ENCODE results near the gene SIPA1. TPM values are rescaled to one million over a fixed set of nuclear protein-coding genes. Genes with fewer than 3 reads are reported as not detected.

SIPA1 gene
- total and polyA plus RNA-seq, 9 of the 15 experiments (the other 6 are each of a cell fraction or from before 2014, with no cell fraction given): 0.25 to 85.8 (median 16.8) TPM

GRCh38 chr11:65660038-65660437 lies 22.1 kb downstream of the SIPA1 start:
- Histone ChIP-seq H3K9ac (ENCODE audit: insufficient read depth in 1 of 2, low read depth in 2 of 2, low read length in 2 of 2) (0 out of 4 replicates have a peak overlapping the region, but pooled peaks of 1 of the 2 experiments have one; percentile 3), H3K4me1 (replicated peaks in 1 of 2; ENCODE audit: control insufficient read depth in 2 of 2, insufficient read depth in 2 of 2, low read length in 2 of 2) (peaks cover 7 to 20% of the 10 kb centered on the region in 2 experiments; a peak in 4 of 5 replicates), H4K20me1 (replicated peaks; ENCODE audit: control insufficient read depth, insufficient read depth, low read length) (0 out of 2 replicates have a peak, but pooled peaks cover 4% of the 10 kb centered on the region), H3K9me3 (replicated peaks; ENCODE audit: control insufficient read depth, insufficient read depth, low read depth, low read length) (no peaks in the 10 kb centered on the region), H3K4me2 (ENCODE audit: insufficient read depth, low read length) (no peak overlapping the region), H3K27ac (ENCODE audit: extremely low read depth, low read depth, low read length) (no peak overlapping the region), H3K79me2 (ENCODE audit: control insufficient read depth, insufficient read depth, low read length) (peaks cover 25% of the 10 kb centered on the region), H2AFZ (ENCODE audit: low read depth, low read length) (no peak overlapping the region), H3K4me3 (no peak overlapping the region), H3K36me3 (ENCODE audit: control insufficient read depth, insufficient read depth, low read length) (peaks cover 64% of the 10 kb centered on the region), H3K27me3 (ENCODE audit: control insufficient read depth in 2 of 2, insufficient read depth in 2 of 2, low read length in 2 of 2) (no peaks in the 10 kb centered on the region), H3K9me1 (ENCODE audit: control insufficient read depth, insufficient read depth, low read length) (peaks cover 5% of the 10 kb centered on the region)
- WGBS (ENCODE audit: insufficient coverage, low coverage, missing lambda C conversion rate): 92% methylated on average over 8 of the region's 9 CpGs
- FAIRE-seq: no peak
- no TSS peak for BruUV-seq (replicated peaks)
- ChIA-PET CTCF (ENCODE audit: low intra/inter-chr PET ratio) (no interaction called here), POLR2A (interaction anchor here (0.6 kb wide), 1 partner anchor 242 kb away, joined by 5 read pairs; no protein-coding TSS in a partner anchor)
- intact Hi-C loops (cut with micrococcal nuclease) (no loop called here), in situ Hi-C loops (cut with MboI) (no loop called here)
- TF ChIP-seq ZNF551 (CRISPR knock-in tag; IDR thresholded peaks at IDR 0.05): no peak
- no peak for TF ChIP-seq ZNF76 (CRISPR knock-in tag; IDR thresholded peaks at IDR 0.05; ENCODE audit: borderline replicate concordance)
- TF ChIP-seq RNF2 (IDR thresholded peaks at IDR 0.05): no peak
- no peak for TF ChIP-seq ZNF263 (CRISPR knock-in tag; IDR thresholded peaks at IDR 0.05; ENCODE audit: borderline replicate concordance)
- TF ChIP-seq NCOA6 (IDR thresholded peaks at IDR 0.05): no peak
- no peak for TF ChIP-seq ZNF75A (CRISPR knock-in tag; IDR thresholded peaks at IDR 0.05)
- no peak for TF ChIP-seq ZNF445 (CRISPR knock-in tag; IDR thresholded peaks at IDR 0.05; ENCODE audit: low read depth)
- TF ChIP-seq ZNF133 (CRISPR knock-in tag; IDR thresholded peaks at IDR 0.05): no peak
- TF ChIP-seq, protein P1, sequence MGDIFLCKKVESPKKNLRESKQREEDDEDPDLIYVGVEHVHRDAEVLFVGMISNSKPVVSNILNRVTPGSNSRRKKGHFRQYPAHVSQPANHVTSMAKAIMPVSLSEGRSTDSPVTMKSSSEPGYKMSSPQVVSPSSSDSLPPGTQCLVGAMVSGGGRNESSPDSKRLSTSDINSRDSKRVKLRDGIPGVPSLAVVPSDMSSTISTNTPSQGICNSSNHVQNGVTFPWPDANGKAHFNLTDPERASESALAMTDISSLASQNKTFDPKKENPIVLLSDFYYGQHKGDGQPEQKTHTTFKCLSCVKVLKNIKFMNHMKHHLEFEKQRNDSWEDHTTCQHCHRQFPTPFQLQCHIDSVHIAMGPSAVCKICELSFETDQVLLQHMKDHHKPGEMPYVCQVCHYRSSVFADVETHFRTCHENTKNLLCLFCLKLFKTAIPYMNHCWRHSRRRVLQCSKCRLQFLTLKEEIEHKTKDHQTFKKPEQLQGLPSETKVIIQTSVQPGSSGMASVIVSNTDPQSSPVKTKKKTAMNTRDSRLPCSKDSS (IDR thresholded peaks at IDR 0.05; ENCODE audit: low read depth, partially characterized antibody): no peak
- no peak for TF ChIP-seq FOXJ2 (tag; IDR thresholded peaks at IDR 0.05)
- no peak for TF ChIP-seq HINFP (tag; conservative IDR thresholded peaks at IDR 0.05; ENCODE audit: low read depth)
- TF ChIP-seq HMG20A (CRISPR knock-in tag; conservative IDR thresholded peaks at IDR 0.05): no peak
- no peak for TF ChIP-seq RFX7 (CRISPR knock-in tag; IDR thresholded peaks at IDR 0.05)
- TF ChIP-seq, protein P2, sequence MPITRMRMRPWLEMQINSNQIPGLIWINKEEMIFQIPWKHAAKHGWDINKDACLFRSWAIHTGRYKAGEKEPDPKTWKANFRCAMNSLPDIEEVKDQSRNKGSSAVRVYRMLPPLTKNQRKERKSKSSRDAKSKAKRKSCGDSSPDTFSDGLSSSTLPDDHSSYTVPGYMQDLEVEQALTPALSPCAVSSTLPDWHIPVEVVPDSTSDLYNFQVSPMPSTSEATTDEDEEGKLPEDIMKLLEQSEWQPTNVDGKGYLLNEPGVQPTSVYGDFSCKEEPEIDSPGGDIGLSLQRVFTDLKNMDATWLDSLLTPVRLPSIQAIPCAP (CRISPR knock-in tag; IDR thresholded peaks at IDR 0.05; ENCODE audit: borderline replicate concordance): no peak
- TF ChIP-seq TSHZ1 (CRISPR knock-in tag; IDR thresholded peaks at IDR 0.05): no peak
- DNase-seq (ENCODE audit: extremely low read depth in 1 of 4, low spot score in 3 of 4): no peak
- ATAC-seq: no peak
